Uterus (tissue), 2 donors: ENCODE data around the gene TOX2.

Experiments used
- POLR2A ChIP-seq, 2 donors: fragments of 450-650 bp; IDR thresholded peaks; one replicate each; pipeline ENCODE4 v1.6.1; 2016; ENCODE audit warnings: antibody characterized with exemption in 2 of 2, mild to moderate bottlenecking in 1 of 2, moderate library complexity in 1 of 2
- TF ChIP-seq, protein P1 (sequence below), 4 experiments: fragments of 200-600 bp in 2 of 4; fragments of 450-650 bp in 2 of 4; sonication (generic) in 2 of 4; IDR thresholded peaks; one replicate each; pipeline ENCODE4 v1.5.1; 2016 to 2019; ENCODE audit warnings: antibody characterized with exemption in 4 of 4, mild to moderate bottlenecking in 2 of 4, moderate library complexity in 1 of 4

DNA sequence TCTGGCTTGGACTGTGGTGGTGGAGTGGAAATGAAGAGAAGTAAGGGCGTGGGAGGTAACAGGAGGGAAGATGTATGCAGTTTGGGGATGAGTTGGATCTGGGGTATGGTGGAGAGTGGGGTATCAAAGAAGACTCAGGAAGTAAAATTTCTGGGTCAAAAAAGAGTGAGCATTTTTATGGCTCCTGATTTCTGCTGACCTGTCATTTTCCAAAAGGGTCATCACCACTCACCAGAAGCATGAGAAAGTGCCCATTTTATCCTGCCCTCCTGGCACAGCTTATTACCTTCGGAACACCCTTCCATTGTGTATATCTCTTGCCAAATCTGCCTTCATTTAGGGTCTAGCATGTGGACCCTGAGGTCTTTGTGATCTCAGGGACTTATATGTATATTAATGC lies 17.3 kb downstream of the TOX2 start:
- TF ChIP-seq POLR2A (IDR thresholded peaks at IDR 0.05): no peak
- TF ChIP-seq, protein P1, sequence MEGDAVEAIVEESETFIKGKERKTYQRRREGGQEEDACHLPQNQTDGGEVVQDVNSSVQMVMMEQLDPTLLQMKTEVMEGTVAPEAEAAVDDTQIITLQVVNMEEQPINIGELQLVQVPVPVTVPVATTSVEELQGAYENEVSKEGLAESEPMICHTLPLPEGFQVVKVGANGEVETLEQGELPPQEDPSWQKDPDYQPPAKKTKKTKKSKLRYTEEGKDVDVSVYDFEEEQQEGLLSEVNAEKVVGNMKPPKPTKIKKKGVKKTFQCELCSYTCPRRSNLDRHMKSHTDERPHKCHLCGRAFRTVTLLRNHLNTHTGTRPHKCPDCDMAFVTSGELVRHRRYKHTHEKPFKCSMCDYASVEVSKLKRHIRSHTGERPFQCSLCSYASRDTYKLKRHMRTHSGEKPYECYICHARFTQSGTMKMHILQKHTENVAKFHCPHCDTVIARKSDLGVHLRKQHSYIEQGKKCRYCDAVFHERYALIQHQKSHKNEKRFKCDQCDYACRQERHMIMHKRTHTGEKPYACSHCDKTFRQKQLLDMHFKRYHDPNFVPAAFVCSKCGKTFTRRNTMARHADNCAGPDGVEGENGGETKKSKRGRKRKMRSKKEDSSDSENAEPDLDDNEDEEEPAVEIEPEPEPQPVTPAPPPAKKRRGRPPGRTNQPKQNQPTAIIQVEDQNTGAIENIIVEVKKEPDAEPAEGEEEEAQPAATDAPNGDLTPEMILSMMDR (IDR thresholded peaks at IDR 0.05): no peak
